A549 (cell line): ENCODE measurements around the gene HMCN1. TPM values are rescaled to one million over a fixed set of nuclear protein-coding genes. Genes with fewer than 3 reads are reported as not detected.
A peak's percentile ranks its signal among the peaks of the same experiment; 100 is the strongest.

Source experiments
- ATAC-seq, 2 experiments: fragments of 200-7000 bp in 1 of 2; fragments of >200 bp in 1 of 2; cut with Nextera tagmentation in 1 of 2; cut with Tn5 transposase in 1 of 2; 3 replicates each; pipeline versions ENCODE4 v1.8.0 to v1.9.1; 2018 to 2020; ENCODE audit warnings: mild to moderate bottlenecking in 1 of 2, moderate library complexity in 1 of 2
- CTCF ChIA-PET: fragments of 300-600 bp; sonication (Branson Sonifier 250); formaldehyde crosslinking; extraction: SDS; loops from one replicate; lab custom pipeline; 2021; ENCODE audit warnings: antibody characterized with exemption, inconsistent platforms; lab: Yijun Ruan, JAX
- POLR2A ChIA-PET: fragments of 350-600 bp; formaldehyde crosslinking; extraction: SDS; loops from one replicate; lab custom pipeline; 2021; ENCODE audit warnings: antibody characterized with exemption, inconsistent platforms; lab: Yijun Ruan, JAX
- DNase-seq, 2 experiments: peaks; one replicate each; pipeline versions ENCODE4 v3.0.0 to v3.0.0-alpha.2; 2011 to 2016; ENCODE audit warnings: low read depth in 1 of 2, low spot score in 1 of 2
- FAIRE-seq: peaks from 2 replicates; lab custom pipeline; 2011; peaks lifted over from hg19 to GRCh38; lab: Jason Lieb, UNC
- H3K27ac ChIP-seq, 2 experiments: fragments of >200 bp; sonication (Bioruptor Twin); formaldehyde crosslinking; 3 replicates each; pipeline ENCODE4 v1.5.1; 2016 to 2017
- H3K4me1 ChIP-seq: fragments of >200 bp; sonication (Bioruptor Twin); formaldehyde crosslinking; 3 replicates; pipeline ENCODE4 v1.6.1; 2016
- H3K4me2 ChIP-seq: fragments of >200 bp; sonication (Bioruptor Twin); formaldehyde crosslinking; 3 replicates; pipeline ENCODE4 v1.6.1; 2016
- H3K4me3 ChIP-seq: fragments of >200 bp; sonication (Bioruptor Twin); formaldehyde crosslinking; 3 replicates; pipeline ENCODE4 v1.5.1; 2016
- H3K9me3 ChIP-seq: fragments of >200 bp; sonication (Bioruptor Twin); formaldehyde crosslinking; 3 replicates; pipeline ENCODE4 v1.6.1; 2016
- CBX2 ChIP-seq: fragments of 200-600 bp; sonication (generic); IDR thresholded peaks from 2 replicates; pipeline ENCODE4 v1.6.1; 2016; ENCODE audit warnings: low read depth, mild to moderate bottlenecking, borderline replicate concordance
- CTCF ChIP-seq: fragments of >200 bp; sonication (Bioruptor Twin); formaldehyde crosslinking; IDR thresholded peaks from 3 replicates; pipeline ENCODE4 v1.5.1; 2016
- E2F6 ChIP-seq: IDR thresholded peaks from 2 replicates; pipeline ENCODE4 v1.6.1; 2012; ENCODE audit warnings: low read depth, borderline replicate concordance
- EHMT2 ChIP-seq: fragments of 200-600 bp; sonication (generic); IDR thresholded peaks from 2 replicates; pipeline ENCODE4 v1.6.1; 2016; ENCODE audit warnings: antibody characterized with exemption, low read depth, mild to moderate bottlenecking, moderate library complexity
- EP300 ChIP-seq, 2 experiments: fragments of >200 bp; sonication (Bioruptor Twin); formaldehyde crosslinking; IDR thresholded peaks; 2 replicates in 1 of 2; 3 replicates in 1 of 2; pipeline ENCODE4 v1.6.1; 2016 to 2017
- FOSL2 ChIP-seq, 2 experiments: fragments of 450-650 bp in 1 of 2; fragments of >200 bp in 1 of 2; sonication (Bioruptor Twin) in 1 of 2; formaldehyde crosslinking; IDR thresholded peaks; 2 replicates each; pipeline versions ENCODE4 v1.5.0 to v1.6.1; 2016 to 2020; ENCODE audit warnings: mild to moderate bottlenecking in 1 of 2, moderate library complexity in 1 of 2
- FOXS1 ChIP-seq: fragments of 250-450 bp; sonication (Bioruptor Pico); IDR thresholded peaks from 2 replicates; pipeline ENCODE4 v1.5.0; 2020; ENCODE audit warnings: mild to moderate bottlenecking, moderate library complexity
- GATA3 ChIP-seq: IDR thresholded peaks from 2 replicates; pipeline ENCODE4 v1.6.1; 2012; ENCODE audit warnings: borderline replicate concordance
- HOXA7 ChIP-seq: fragments of 250-450 bp; sonication (Bioruptor Pico); IDR thresholded peaks from 2 replicates; pipeline ENCODE4 v1.5.0; 2020; ENCODE audit warnings: mild to moderate bottlenecking, moderate library complexity
- HOXB13 ChIP-seq: fragments of 250-450 bp; sonication (Bioruptor Pico); IDR thresholded peaks from 2 replicates; pipeline ENCODE4 v1.5.0; 2020; ENCODE audit warnings: low read depth, mild to moderate bottlenecking, moderate library complexity
- HOXB5 ChIP-seq: fragments of 250-450 bp; sonication (Bioruptor Pico); IDR thresholded peaks from 2 replicates; pipeline ENCODE4 v1.5.0; 2020; ENCODE audit warnings: mild to moderate bottlenecking, moderate library complexity
- JUN ChIP-seq, 2 experiments: fragments of >200 bp; sonication (Bioruptor Twin); formaldehyde crosslinking; IDR thresholded peaks; 2 replicates in 1 of 2; 3 replicates in 1 of 2; pipeline ENCODE4 v1.6.1; 2016 to 2017
- JUNB ChIP-seq: fragments of >200 bp; sonication (Bioruptor Twin); formaldehyde crosslinking; IDR thresholded peaks from 2 replicates; pipeline ENCODE4 v1.6.1; 2016
- KDM1A ChIP-seq: fragments of 200-600 bp; sonication (generic); IDR thresholded peaks from 2 replicates; pipeline ENCODE4 v1.6.1; 2016; ENCODE audit warnings: low read depth, mild to moderate bottlenecking
- MAFK ChIP-seq: fragments of 450-650 bp; IDR thresholded peaks from 2 replicates; pipeline ENCODE4 v1.6.1; 2014; ENCODE audit not compliant: partially characterized antibody
- NFE2L2 ChIP-seq: fragments of 150-350 bp; conservative IDR thresholded peaks from 2 replicates; pipeline ENCODE4 v1.6.1; 2014; ENCODE audit warnings: low read length
- PHF8 ChIP-seq: fragments of 200-600 bp; sonication (generic); IDR thresholded peaks from 2 replicates; pipeline ENCODE4 v1.6.1; 2016; ENCODE audit warnings: low read depth, mild to moderate bottlenecking, antibody characterized with exemption, moderate library complexity, borderline replicate concordance
- POLR2A ChIP-seq: IDR thresholded peaks from 2 replicates; pipeline ENCODE4 v1.6.1; 2012; ENCODE audit warnings: mild to moderate bottlenecking, low read length
- POLR2AphosphoS2 ChIP-seq: conservative IDR thresholded peaks from 2 replicates; pipeline ENCODE4 v1.6.1; 2012; ENCODE audit warnings: low read length, improper control_type of control experiment, inconsistent platforms
- RCOR1 ChIP-seq: fragments of 150-350 bp; IDR thresholded peaks from 2 replicates; pipeline ENCODE4 v1.6.1; 2014; ENCODE audit warnings: antibody characterized with exemption, low read length, low read depth
- SREBF2 ChIP-seq: fragments of 450-650 bp; IDR thresholded peaks from 2 replicates; pipeline ENCODE4 v1.6.1; 2014; ENCODE audit warnings: mild to moderate bottlenecking, moderate library complexity
- TP53 ChIP-seq: fragments of 250-450 bp; sonication (Bioruptor Pico); IDR thresholded peaks from 2 replicates; pipeline ENCODE4 v1.5.0; 2021; ENCODE audit warnings: mild to moderate bottlenecking, moderate library complexity
- ZFP36 ChIP-seq: fragments of 450-650 bp; IDR thresholded peaks from 2 replicates; pipeline ENCODE4 v1.6.1; 2014; ENCODE audit warnings: borderline replicate concordance; ENCODE audit not compliant: partially characterized antibody
- ZSCAN20 ChIP-seq: fragments of 250-450 bp; sonication (Bioruptor Pico); IDR thresholded peaks from 2 replicates; pipeline ENCODE4 v1.8.0; 2022; ENCODE audit warnings: mild to moderate bottlenecking, moderate library complexity
- WGBS: methylation state at CpG from one replicate; pipeline ENCODE4 v1.1.6; 2017; ENCODE audit errors: missing lambda C conversion rate; 5-methylcytosine and 5-hydroxymethylcytosine counted together
- polyA plus RNA-seq, 4 experiments: library from polyadenylated mRNA; depleted of rRNA in 3 of 4; stranded (reverse); fragments of >200 nt; fragmentation: RNase III in 1 of 4; extraction: RNeasy Plus Mini Kit Qiagen cat#74134 plus additional on column Dnase treatment in 1 of 4; gene quantifications; 2 replicates in 3 of 4; 3 replicates in 1 of 4; pipeline ENCODE4 v1.2.3, GENCODE V29; 2011 to 2017
- TF ChIP-seq, protein P1 (sequence below): fragments of >200 bp; sonication (Bioruptor Twin); formaldehyde crosslinking; IDR thresholded peaks from 2 replicates; pipeline ENCODE4 v1.6.1; 2016
- TF ChIP-seq, protein P2 (sequence below): fragments of >200 bp; sonication (Bioruptor Twin); formaldehyde crosslinking; IDR thresholded peaks from 3 replicates; pipeline ENCODE4 v1.6.1; 2016

HMCN1 gene
- polyA plus RNA-seq, 2 of the 4 experiments (the other 2 are of a cell fraction) = 0.03 to 0.06 TPM

- Histone ChIP-seq H3K4me3 (no peak overlapping the region), H3K27ac (no peak overlapping the region), H3K9me3 (no peaks in the 10 kb centered on the region), H3K4me2 (no peak overlapping the region), H3K4me1 (peaks cover 14% of the 10 kb centered on the region)
- FAIRE-seq = no peak
- POLR2A ChIA-PET = no interaction called here
- 60% methylated on average over 2 of the region's 2 CpGs for WGBS
- DNase-seq = no peak
- no peak for ATAC-seq
- CTCF ChIA-PET = interaction anchor here (1.0 kb wide), 1 partner anchor 8 kb away, joined by 3 read pairs; no protein-coding TSS in a partner anchor
- TF ChIP-seq ZSCAN20 (no peak), CTCF (no peak), MAFK (no peak), EP300 (IDR thresholded peaks at IDR 0.05) (no peak), KDM1A (no peak), E2F6 (no peak), JUNB (no peak), PHF8 (no peak), ZFP36 (no peak), FOXS1 (CRISPR knock-in tag) (no peak), EHMT2 (no peak), SREBF2 (no peak), GATA3 (no peak), FOSL2 (IDR thresholded peaks at IDR 0.05) (no peak), FOSL2 (CRISPR knock-in tag; IDR thresholded peaks at IDR 0.05) (no peak), RCOR1 (no peak)
- TF ChIP-seq, protein P1, sequence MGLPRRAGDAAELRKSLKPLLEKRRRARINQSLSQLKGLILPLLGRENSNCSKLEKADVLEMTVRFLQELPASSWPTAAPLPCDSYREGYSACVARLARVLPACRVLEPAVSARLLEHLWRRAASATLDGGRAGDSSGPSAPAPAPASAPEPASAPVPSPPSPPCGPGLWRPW = no peak
Measured at GRCh38 chr1:186231861-186232436, 497.8 kb downstream of the HMCN1 start.

- ChIA-PET CTCF (interaction anchor here (1.3 to 1.4 kb wide), 2 partner anchors 8 to 21 kb away, joined by 3 to 6 read pairs; no protein-coding TSS in a partner anchor), POLR2A (no interaction called here)
- H3K4me2 ChIP-seq = no peak overlapping the region
- 44% methylated on average over 2 of the region's 2 CpGs for WGBS
- H3K4me3 ChIP-seq = no peak overlapping the region
- no peaks in the 10 kb centered on the region for H3K9me3 ChIP-seq
- no peak for FAIRE-seq
- TF ChIP-seq MAFK = peak; percentile 88
- no peak for TF ChIP-seq ZFP36
- 0 out of 2 replicates have a peak, but pooled peaks have one; percentile 21 for TF ChIP-seq NFE2L2
- H3K27ac ChIP-seq = peak overlapping the region in 1 of 2 experiments; percentile 32; a peak in 2 of 6 replicates
- H3K4me1 ChIP-seq = peaks cover 18% of the 10 kb centered on the region
- no peak for ATAC-seq
- no peak for DNase-seq
Measured at GRCh38 chr1:186234976-186235686, 500.9 kb downstream of the HMCN1 start.

DNA sequence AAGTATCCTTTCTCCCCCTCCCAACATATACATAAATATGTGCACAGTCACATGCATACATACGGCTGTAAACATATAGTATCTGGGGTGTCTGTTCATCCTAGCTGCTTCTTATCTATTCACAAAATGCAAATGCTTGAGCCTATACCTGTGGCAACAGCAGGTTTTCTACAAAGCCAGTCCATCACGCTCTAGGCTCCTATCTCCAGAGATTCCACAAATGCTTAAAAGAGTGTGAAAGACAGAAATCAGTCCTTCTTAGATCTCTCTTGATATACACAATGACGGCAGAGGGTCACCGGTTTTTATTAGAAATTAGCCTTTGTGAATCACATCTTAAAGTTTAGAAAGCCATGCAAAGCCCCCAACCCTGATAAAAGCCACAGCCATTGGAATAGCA lies 501.5 kb downstream of the HMCN1 start:
- Histone ChIP-seq H3K4me3 (no peak overlapping the region), H3K27ac (peak overlapping the region in 1 of 2 experiments; percentile 62; a peak in 3 of 6 replicates), H3K4me1 (peaks cover 18% of the 10 kb centered on the region), H3K4me2 (no peak overlapping the region), H3K9me3 (no peaks in the 10 kb centered on the region)
- WGBS = 77% methylated on average over 4 of the region's 4 CpGs
- FAIRE-seq (no peak), DNase-seq (no peak), ATAC-seq (no peak)
- POLR2A ChIA-PET = no interaction called here
- CTCF ChIA-PET = interaction anchor here (1.3 to 1.4 kb wide), 2 partner anchors 9 to 22 kb away, joined by 3 to 6 read pairs; no protein-coding TSS in a partner anchor
- TF ChIP-seq POLR2A = no peak
- no peak for TF ChIP-seq TP53 (CRISPR knock-in tag)
- no peak for TF ChIP-seq JUN (IDR thresholded peaks at IDR 0.05)
- TF ChIP-seq, protein P1 = no peak
- no peak for TF ChIP-seq CBX2
- TF ChIP-seq MAFK = no peak
- no peak for TF ChIP-seq HOXB5 (CRISPR knock-in tag)
- TF ChIP-seq NFE2L2 = no peak
- TF ChIP-seq, protein P2, sequence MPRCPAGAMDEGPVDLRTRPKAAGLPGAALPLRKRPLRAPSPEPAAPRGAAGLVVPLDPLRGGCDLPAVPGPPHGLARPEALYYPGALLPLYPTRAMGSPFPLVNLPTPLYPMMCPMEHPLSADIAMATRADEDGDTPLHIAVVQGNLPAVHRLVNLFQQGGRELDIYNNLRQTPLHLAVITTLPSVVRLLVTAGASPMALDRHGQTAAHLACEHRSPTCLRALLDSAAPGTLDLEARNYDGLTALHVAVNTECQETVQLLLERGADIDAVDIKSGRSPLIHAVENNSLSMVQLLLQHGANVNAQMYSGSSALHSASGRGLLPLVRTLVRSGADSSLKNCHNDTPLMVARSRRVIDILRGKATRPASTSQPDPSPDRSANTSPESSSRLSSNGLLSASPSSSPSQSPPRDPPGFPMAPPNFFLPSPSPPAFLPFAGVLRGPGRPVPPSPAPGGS = no peak
- no peak for TF ChIP-seq HOXB13
- no peak for TF ChIP-seq SREBF2
- no peak for TF ChIP-seq POLR2AphosphoS2
- TF ChIP-seq HOXA7 (CRISPR knock-in tag) = no peak
- TF ChIP-seq CTCF = no peak
